ENCODE results near the gene SERPINE2. TPM values are rescaled to one million over a fixed set of nuclear protein-coding genes. Genes with fewer than 3 reads are reported as not detected.

SERPINE2 gene
- polyA plus RNA-seq, 3 donors = not detected

GRCh38 chr2:223973606-223974005 is 65.5 kb downstream of the SERPINE2 start:
- no peaks in the 10 kb centered on the region for H3K27me3 Mint-ChIP-seq (ENCODE audit: low read depth in 3 of 3)
- TF ChIP-seq CTCF (IDR thresholded peaks at IDR 0.05) = no peak
- no peaks in the 10 kb centered on the region for H4K20me1 ChIP-seq (ENCODE audit: insufficient read depth, low read length)
- no peak overlapping the region for H3K4me3 Mint-ChIP-seq
- no peak overlapping the region for H2AFZ ChIP-seq (ENCODE audit: insufficient read depth, low read depth, low read length, poor library complexity, severe bottlenecking)
- DNase-seq = no peak
- WGBS (ENCODE audit: insufficient coverage) = 91% methylated on average over 3 of the region's 3 CpGs
- H3K4me3 ChIP-seq (replicated peaks in 1 of 3; ENCODE audit: low read depth in 2 of 3, low read length in 3 of 3) = no peak overlapping the region
- no peak overlapping the region for H3K4me2 ChIP-seq (replicated peaks; ENCODE audit: extremely low read depth, low read length, poor library complexity, severe bottlenecking)
- peaks cover 15 to 18% of the 10 kb centered on the region in 2 donors for H3K36me3 Mint-ChIP-seq
- no peaks in the 10 kb centered on the region for H3K9me3 Mint-ChIP-seq
- intact Hi-C loops (cut with micrococcal nuclease) = loop anchor here in 1 of 2 donors (5.0 kb wide), 1 partner anchor 309 kb away; no protein-coding TSS in a partner anchor
- no peak overlapping the region for H3K27ac Mint-ChIP-seq
- peaks cover 3% of the 10 kb centered on the region for H3K4me1 Mint-ChIP-seq
- H3K36me3 ChIP-seq (replicated peaks in 1 of 2; ENCODE audit: control insufficient read depth in 1 of 2, insufficient read depth in 2 of 2, low read length in 2 of 2) = peaks cover 2 to 28% of the 10 kb centered on the region in 2 donors
- no peaks in the 10 kb centered on the region for H3K27me3 ChIP-seq (ENCODE audit: control insufficient read depth in 2 of 2, insufficient read depth in 2 of 2, low read length in 2 of 2)
- H3K79me2 ChIP-seq (ENCODE audit: insufficient read depth, low read length) = no peaks in the 10 kb centered on the region
- no peak overlapping the region for H3K9ac ChIP-seq (ENCODE audit: insufficient read depth, low read length, poor library complexity, severe bottlenecking)
- no peaks in the 10 kb centered on the region for H3K4me1 ChIP-seq (ENCODE audit: control insufficient read depth in 1 of 2, insufficient read depth in 2 of 2, low read length in 2 of 2)
- H3K9me3 ChIP-seq (replicated peaks in 1 of 2; ENCODE audit: control insufficient read depth in 1 of 2, insufficient read depth in 1 of 2, low read length in 2 of 2) = no peaks in the 10 kb centered on the region
- no peak overlapping the region for H3K27ac ChIP-seq (ENCODE audit: low read depth in 1 of 2, low read length in 2 of 2)

GRCh38 chr2:223972656-223973102 is 66.4 kb downstream of the SERPINE2 start:
- Histone ChIP-seq H4K20me1 (ENCODE audit: insufficient read depth, low read length) (no peaks in the 10 kb centered on the region), H3K79me2 (ENCODE audit: insufficient read depth, low read length) (no peaks in the 10 kb centered on the region), H3K4me2 (replicated peaks; ENCODE audit: extremely low read depth, low read length, poor library complexity, severe bottlenecking) (no peak overlapping the region), H3K27me3 (ENCODE audit: control insufficient read depth in 2 of 2, insufficient read depth in 2 of 2, low read length in 2 of 2) (no peaks in the 10 kb centered on the region), H3K4me1 (ENCODE audit: control insufficient read depth in 1 of 2, insufficient read depth in 2 of 2, low read length in 2 of 2) (no peaks in the 10 kb centered on the region), H3K27ac (ENCODE audit: low read depth in 1 of 2, low read length in 2 of 2) (no peak overlapping the region), H2AFZ (ENCODE audit: insufficient read depth, low read depth, low read length, poor library complexity, severe bottlenecking) (no peak overlapping the region), H3K9me3 (replicated peaks in 1 of 2; ENCODE audit: control insufficient read depth in 1 of 2, insufficient read depth in 1 of 2, low read length in 2 of 2) (no peaks in the 10 kb centered on the region), H3K4me3 (replicated peaks in 1 of 3; ENCODE audit: low read depth in 2 of 3, low read length in 3 of 3) (no peak overlapping the region), H3K9ac (ENCODE audit: insufficient read depth, low read length, poor library complexity, severe bottlenecking) (no peak overlapping the region), H3K36me3 (replicated peaks in 1 of 2; ENCODE audit: control insufficient read depth in 1 of 2, insufficient read depth in 2 of 2, low read length in 2 of 2) (peaks cover 6 to 37% of the 10 kb centered on the region in 2 donors)
- Mint-ChIP-seq H3K27me3 (ENCODE audit: low read depth in 3 of 3) (no peaks in the 10 kb centered on the region), H3K27ac (peak overlapping the region in 1 of 7 donors; percentile 46), H3K36me3 (peaks cover 23 to 26% of the 10 kb centered on the region in 2 donors), H3K4me3 (no peak overlapping the region), H3K4me1 (peaks cover 3% of the 10 kb centered on the region), H3K9me3 (no peaks in the 10 kb centered on the region)
- no peak for DNase-seq
- WGBS (ENCODE audit: insufficient coverage) = 84% methylated on average over 3 of the region's 7 CpGs
- no peak for TF ChIP-seq CTCF (IDR thresholded peaks at IDR 0.05)
- intact Hi-C loops (cut with micrococcal nuclease) = loop anchor here in 1 of 2 donors (5.0 kb wide), 1 partner anchor 310 kb away; no protein-coding TSS in a partner anchor

All from CD14-positive monocyte (primary cell).